Epithelial cell of esophagus (primary cell): ENCODE measurements around the gene ARHGAP1.

Experiments
- DNase-seq: peaks from one replicate; pipeline ENCODE4 v3.0.0; 2010; ENCODE audit warnings: low read depth
- H3K4me3 ChIP-seq: 2 replicates; pipeline ENCODE4 v1.5.1; 2011; ENCODE audit warnings: mild to moderate bottlenecking, low read length, control low read depth
- TF ChIP-seq, protein P1 (sequence below): IDR thresholded peaks from 2 replicates; pipeline ENCODE4 v1.5.1; 2011; ENCODE audit warnings: low read depth, mild to moderate bottlenecking, low read length, control low read depth, inconsistent platforms; ENCODE audit not compliant: insufficient read depth; ENCODE audit errors: missing control alignments

Gene ARHGAP1

DNA sequence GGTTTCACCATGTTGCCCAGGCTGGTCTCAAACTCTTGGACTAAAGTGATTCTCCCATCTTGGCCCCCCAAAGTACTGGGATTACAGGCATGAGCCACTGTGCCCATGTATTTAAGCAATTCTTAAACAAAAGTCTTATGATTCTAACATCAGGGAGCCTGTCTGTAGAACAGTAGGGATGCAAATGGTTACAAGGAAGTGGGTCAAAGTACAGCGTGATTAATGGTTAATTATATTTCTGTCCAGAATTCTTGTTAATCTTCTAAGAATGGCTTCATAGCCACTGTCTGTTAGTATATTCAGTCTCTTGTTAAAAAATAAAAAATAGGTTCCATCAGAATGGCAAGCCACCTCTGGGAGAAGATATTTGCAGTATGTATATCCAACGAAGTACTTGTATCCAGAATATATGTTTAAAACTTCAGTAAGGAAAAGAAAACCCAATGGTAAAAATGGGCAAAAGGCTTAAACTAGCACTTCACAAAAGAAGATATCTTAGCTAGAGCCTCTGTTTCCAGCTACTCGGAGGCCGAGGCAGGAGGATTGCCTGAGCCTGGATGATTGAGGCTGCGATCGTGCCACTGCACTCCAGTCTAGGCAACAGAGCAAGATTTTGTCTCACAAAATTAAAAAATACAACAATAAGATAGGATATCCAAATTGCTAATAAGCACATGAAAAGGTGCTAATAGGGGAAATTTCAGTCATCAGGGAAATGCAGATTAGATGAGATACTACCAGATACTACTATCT is 60.2 kb downstream of the ARHGAP1 start:
- DNase-seq = no peak
- H3K4me3 ChIP-seq = no peak overlapping the region
- TF ChIP-seq, protein P1, sequence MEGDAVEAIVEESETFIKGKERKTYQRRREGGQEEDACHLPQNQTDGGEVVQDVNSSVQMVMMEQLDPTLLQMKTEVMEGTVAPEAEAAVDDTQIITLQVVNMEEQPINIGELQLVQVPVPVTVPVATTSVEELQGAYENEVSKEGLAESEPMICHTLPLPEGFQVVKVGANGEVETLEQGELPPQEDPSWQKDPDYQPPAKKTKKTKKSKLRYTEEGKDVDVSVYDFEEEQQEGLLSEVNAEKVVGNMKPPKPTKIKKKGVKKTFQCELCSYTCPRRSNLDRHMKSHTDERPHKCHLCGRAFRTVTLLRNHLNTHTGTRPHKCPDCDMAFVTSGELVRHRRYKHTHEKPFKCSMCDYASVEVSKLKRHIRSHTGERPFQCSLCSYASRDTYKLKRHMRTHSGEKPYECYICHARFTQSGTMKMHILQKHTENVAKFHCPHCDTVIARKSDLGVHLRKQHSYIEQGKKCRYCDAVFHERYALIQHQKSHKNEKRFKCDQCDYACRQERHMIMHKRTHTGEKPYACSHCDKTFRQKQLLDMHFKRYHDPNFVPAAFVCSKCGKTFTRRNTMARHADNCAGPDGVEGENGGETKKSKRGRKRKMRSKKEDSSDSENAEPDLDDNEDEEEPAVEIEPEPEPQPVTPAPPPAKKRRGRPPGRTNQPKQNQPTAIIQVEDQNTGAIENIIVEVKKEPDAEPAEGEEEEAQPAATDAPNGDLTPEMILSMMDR = no peak

DNA sequence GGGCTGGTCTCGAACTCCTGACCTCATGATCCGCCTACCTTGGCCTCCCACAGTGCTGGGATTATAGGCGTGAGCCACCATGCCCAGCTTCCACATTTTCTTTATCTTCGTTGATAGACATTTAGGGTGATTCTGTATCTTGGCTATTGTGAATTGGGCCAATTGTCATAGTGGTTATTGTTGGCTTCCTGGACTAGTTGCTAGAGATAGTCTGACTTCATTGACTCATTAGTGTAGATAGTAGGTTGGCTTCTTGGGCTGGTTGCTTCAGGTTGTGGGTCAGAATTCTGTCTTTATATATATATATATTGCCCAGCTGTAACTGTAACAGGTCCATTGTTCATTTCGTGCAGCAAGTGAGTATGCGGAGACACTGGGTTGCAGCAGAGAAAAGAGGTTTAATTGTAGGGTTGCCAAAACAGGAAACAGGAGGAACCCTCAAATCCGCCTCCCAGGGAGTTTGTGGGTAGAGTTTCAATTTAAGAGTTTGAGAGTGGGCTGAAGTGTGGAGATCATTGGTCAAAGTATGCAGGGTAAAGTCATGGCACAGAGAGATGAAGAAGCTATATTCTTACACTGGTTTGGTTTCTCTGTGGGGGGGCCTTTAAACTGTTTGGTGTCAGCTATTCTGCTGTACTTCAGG is 61.1 kb downstream of the ARHGAP1 start:
- TF ChIP-seq, protein P1 = no peak
- no peak overlapping the region for H3K4me3 ChIP-seq
- DNase-seq = no peak

DNA sequence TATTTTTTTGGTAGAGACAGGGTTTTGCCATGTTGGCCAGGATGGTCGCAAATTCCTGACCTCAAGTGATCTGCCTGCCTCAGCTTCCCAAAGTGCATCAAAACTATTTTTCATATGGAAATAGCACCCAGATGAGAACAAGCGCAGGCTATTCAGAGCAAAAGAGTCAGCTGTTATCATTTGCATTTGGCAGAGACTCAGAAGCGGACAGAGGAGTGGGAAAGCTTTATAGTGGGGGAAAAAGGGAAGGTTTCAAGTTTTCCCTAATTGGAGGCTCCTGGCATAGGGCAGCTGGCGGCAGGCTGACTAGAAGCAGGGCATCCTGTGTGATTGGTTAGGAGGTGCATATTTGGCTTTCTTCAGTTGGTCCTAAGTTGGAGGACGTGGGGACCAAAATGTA is 62.9 kb downstream of the ARHGAP1 start:
- no peak overlapping the region for H3K4me3 ChIP-seq
- TF ChIP-seq, protein P1 = no peak
- DNase-seq = no peak

DNA sequence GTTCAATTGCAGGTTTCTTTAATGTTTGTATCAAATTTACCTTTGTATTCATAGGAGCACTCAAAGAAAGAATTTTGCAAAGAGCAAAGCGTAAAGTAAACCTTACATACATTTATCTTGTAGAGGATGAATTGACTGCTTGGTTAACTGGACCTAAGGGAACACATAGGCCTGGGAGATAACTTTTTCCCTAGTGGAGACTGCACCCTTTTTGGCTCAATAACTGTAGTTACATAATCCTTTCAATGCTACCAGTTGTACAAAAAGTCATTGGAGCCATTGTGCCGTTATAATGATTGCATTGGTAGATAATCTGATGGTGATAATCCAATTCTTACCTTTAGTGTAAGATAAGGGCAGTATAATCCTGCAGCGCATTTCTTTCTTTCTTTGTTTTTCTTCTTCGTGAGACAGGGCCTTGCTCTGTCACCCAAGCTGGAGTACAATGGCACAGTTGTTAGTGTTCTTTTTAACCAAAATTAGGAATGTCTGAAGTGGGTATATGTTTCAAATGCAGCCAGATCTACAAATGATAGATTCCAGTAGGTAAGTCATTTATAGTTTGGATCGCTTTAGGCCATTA is 64.8 kb downstream of the ARHGAP1 start:
- DNase-seq = no peak
- TF ChIP-seq, protein P1 = no peak
- H3K4me3 ChIP-seq = no peak overlapping the region

DNA sequence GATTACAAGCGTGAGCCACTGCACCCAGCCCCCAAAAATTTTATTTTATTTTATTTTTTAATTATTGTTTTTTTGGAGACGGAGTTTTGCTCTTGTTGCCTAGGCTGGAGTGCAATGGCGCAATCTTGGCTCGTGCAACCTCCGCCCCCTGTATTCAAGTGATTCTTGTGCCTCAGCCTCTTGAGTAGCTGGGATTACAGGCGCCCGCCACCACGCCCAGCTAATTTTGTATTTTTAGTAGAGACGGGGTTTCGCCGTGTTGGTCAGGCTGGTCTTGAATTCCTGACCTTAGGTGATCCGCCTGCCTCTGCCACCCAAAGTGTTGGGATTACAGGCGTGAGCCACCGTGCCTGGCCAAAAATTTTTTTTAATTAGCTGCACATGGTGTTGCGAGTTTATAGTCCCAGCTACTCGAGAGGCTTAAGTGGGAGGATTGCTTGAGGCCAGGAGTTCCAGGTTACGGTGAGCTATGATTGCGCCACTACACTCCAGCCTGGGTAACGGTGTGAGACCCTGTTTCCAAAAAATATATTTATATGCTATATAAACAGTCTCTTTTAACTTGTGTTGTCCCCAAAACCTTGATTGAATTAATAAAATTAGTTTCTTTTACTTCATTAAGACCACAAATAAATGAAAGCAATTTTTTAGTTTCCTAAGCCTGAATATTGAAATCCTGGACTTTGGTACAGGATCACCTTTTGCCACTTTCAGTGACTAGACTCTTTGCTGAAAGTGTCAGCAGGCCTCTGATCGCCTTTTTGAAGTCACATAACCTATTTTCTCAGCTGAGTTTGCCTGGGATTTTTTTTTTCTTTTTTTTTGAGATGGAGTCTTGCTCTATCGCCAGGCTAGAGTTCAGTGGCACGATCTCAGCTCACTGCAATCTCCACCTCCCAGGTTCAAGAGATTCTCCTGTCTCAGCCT is 66.9 kb downstream of the ARHGAP1 start:
- no peak for DNase-seq
- H3K4me3 ChIP-seq = no peak overlapping the region
- TF ChIP-seq, protein P1 = no peak

DNA sequence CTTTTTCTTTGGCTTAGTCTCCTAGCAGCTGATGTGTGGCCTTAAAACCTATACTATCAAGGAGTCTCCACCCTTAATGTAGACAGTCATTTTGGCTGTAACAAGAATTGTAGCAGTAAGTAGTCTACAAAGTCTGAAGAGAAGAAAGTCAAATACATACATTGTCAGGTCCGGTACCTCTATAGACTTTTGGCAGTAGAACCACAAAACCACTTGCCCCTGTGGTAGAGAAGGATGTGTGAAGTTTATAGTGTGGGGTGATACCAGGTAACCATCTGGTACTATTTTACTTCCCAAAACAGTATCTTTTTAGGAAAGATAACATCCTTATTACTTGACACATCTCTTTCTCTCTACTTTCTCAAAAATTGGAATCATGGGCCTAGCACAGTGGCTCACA is 67.9 kb downstream of the ARHGAP1 start:
- DNase-seq = no peak
- TF ChIP-seq, protein P1 = no peak
- no peak overlapping the region for H3K4me3 ChIP-seq
